Heart left ventricle (tissue), 13 donors: ENCODE results near the gene TYROBP.

Experiments
- POLR2A ChIP-seq, 2 donors: fragments of 450-650 bp; IDR thresholded peaks; one replicate each; pipeline ENCODE4 v1.6.1; 2017; ENCODE audit warnings: antibody characterized with exemption in 2 of 2, mild to moderate bottlenecking in 2 of 2, moderate library complexity in 2 of 2
- TF ChIP-seq, protein P1 (sequence below), 12 donors: fragments of 200-600 bp; sonication (generic) in 4 of 12; IDR thresholded peaks; one replicate each; pipeline versions ENCODE4 v1.5.0 to v1.8.0; 2018 to 2022; ENCODE audit warnings: antibody characterized with exemption in 12 of 12, mild to moderate bottlenecking in 5 of 12
- donor health status: ischemic (EF 13 %, LVEDD 7.1; RV severe dilation, severe dysfunction).
- donor health status: DM: no; HTN: yes; CAD: no.
- donor health status: DM: no; HTN: no; CAD: no.
- donor health status: ischemic (EF 25% LVEDD 6.9; RV normal size, moderate dysfunction).
- donor health status: ischemic (EF 25% LVEDD 5.7; RV mildly dilated, moderate dysfunction).
- donor health status: ischemic (EF 35%, LVEDD 5.7; RV mildly dilated, moderate dysfunction).
- donor health status: nonischemic (EF 11% LVEDD 7.7; RV severe dilation, severe dysfunction).
- donor health status: DM: yes; HTN: yes; CAD: no.
- donor health status: PGD.
- donor health status: ischemic (EF 29% LVEDD 5.4; RV normal size, mild dysfunction).
- donor health status: nonischemic (EF 23%, LVEDD 6.1; RV moderate dilation, normal function).

DNA sequence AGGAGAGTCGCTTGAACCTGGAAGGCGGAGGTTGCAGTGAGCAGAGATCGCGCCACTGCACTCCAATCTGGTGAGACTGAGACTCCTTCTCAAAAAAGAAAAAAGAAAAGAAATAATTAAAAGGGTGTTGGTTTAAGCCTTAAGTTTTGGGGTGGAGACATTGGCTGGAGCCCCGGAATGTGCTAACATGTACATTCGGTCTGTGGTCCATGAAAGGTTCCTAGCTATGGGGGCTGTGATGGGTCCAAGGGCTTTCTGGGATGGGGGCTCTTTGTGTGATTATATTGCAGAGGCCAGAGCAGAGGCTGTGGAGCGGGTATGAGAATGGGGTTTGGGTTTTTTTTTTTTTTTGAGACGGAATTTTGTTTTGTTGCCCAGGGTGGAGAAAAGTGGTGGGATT, 22.2 kb downstream of the TYROBP start:
- TF ChIP-seq, protein P1, sequence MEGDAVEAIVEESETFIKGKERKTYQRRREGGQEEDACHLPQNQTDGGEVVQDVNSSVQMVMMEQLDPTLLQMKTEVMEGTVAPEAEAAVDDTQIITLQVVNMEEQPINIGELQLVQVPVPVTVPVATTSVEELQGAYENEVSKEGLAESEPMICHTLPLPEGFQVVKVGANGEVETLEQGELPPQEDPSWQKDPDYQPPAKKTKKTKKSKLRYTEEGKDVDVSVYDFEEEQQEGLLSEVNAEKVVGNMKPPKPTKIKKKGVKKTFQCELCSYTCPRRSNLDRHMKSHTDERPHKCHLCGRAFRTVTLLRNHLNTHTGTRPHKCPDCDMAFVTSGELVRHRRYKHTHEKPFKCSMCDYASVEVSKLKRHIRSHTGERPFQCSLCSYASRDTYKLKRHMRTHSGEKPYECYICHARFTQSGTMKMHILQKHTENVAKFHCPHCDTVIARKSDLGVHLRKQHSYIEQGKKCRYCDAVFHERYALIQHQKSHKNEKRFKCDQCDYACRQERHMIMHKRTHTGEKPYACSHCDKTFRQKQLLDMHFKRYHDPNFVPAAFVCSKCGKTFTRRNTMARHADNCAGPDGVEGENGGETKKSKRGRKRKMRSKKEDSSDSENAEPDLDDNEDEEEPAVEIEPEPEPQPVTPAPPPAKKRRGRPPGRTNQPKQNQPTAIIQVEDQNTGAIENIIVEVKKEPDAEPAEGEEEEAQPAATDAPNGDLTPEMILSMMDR (IDR thresholded peaks at IDR 0.05), result no peak
- no peak for TF ChIP-seq POLR2A (IDR thresholded peaks at IDR 0.05)
